Neural cell (in vitro differentiated cells): ENCODE results near the gene PADI2. TPM values are rescaled to one million over a fixed set of nuclear protein-coding genes. Genes with fewer than 3 reads are reported as not detected.

Source experiments
- H2AFZ ChIP-seq: fragments of 200-600, 300-800 bp; sonication (generic), shearing (Covaris generic); 2 replicates; pipeline ENCODE4 v1.6.0; 2014; ENCODE audit warnings: low read depth, mild to moderate bottlenecking, antibody characterized with exemption, low read length, moderate library complexity
- H3F3A ChIP-seq: fragments of 200-600 bp; shearing (Covaris generic); 2 replicates; pipeline ENCODE4 v1.6.1; 2016; ENCODE audit warnings: mild to moderate bottlenecking, moderate library complexity, mixed read lengths, antibody characterized with exemption, low read length; ENCODE audit not compliant: insufficient read depth, poor library complexity, severe bottlenecking
- H3K27ac ChIP-seq: fragments of 200-600, 300-800 bp; sonication (generic), shearing (Covaris generic); 2 replicates; pipeline ENCODE4 v1.5.1; 2014; ENCODE audit warnings: mild to moderate bottlenecking, low read length, moderate library complexity
- H3K27me3 ChIP-seq: fragments of 300-800, 200-600 bp; sonication (generic), shearing (Covaris generic); 2 replicates; pipeline ENCODE4 v1.6.0; 2014; ENCODE audit warnings: mild to moderate bottlenecking, low read depth, low read length, moderate library complexity; ENCODE audit not compliant: insufficient read depth
- H3K36me3 ChIP-seq: fragments of 300-800, 200-600 bp; sonication (generic), shearing (Covaris generic); 2 replicates; pipeline ENCODE4 v1.5.1; 2014; ENCODE audit warnings: mild to moderate bottlenecking, antibody characterized with exemption, low read length, moderate library complexity; ENCODE audit not compliant: insufficient read depth
- H3K4me2 ChIP-seq: fragments of 300-800, 200-600 bp; sonication (generic), shearing (Covaris generic); 2 replicates; pipeline ENCODE4 v1.6.0; 2014; ENCODE audit warnings: mild to moderate bottlenecking, low read length
- H3K4me3 ChIP-seq: fragments of 300-800, 200-600 bp; sonication (generic), shearing (Covaris generic); 2 replicates; pipeline ENCODE4 v1.5.1; 2014; ENCODE audit warnings: mild to moderate bottlenecking, low read length, moderate library complexity
- H3K79me2 ChIP-seq: fragments of 200-600 bp; shearing (Covaris generic); replicated peaks from 2 replicates; pipeline ENCODE4 v1.6.0; 2014; ENCODE audit warnings: mild to moderate bottlenecking, low read length, moderate library complexity; ENCODE audit not compliant: insufficient read depth
- H3K9ac ChIP-seq: fragments of 300-800, 200-600 bp; sonication (generic), shearing (Covaris generic); 2 replicates; pipeline ENCODE4 v1.6.1; 2016; ENCODE audit warnings: mild to moderate bottlenecking, low read length, mixed read lengths
- H3K9me2 ChIP-seq: fragments of 200-600 bp; shearing (Covaris generic); 2 replicates; pipeline ENCODE4 v1.6.1; 2016; ENCODE audit warnings: mild to moderate bottlenecking, low read length, mixed read lengths; ENCODE audit not compliant: insufficient read depth
- H3K9me3 ChIP-seq: fragments of 200-600, 300-800 bp; sonication (generic), shearing (Covaris generic); 2 replicates; pipeline ENCODE4 v1.6.1; 2016; ENCODE audit warnings: mild to moderate bottlenecking, mixed run types, low read length, moderate library complexity, mixed read lengths
- H4K20me1 ChIP-seq: fragments of 200-600 bp; shearing (Covaris generic); 2 replicates; pipeline ENCODE4 v1.6.1; 2016; ENCODE audit warnings: mild to moderate bottlenecking, mixed run types; ENCODE audit not compliant: insufficient read depth
- EP300 ChIP-seq: fragments of 450-650 bp; conservative IDR thresholded peaks from 2 replicates; pipeline ENCODE4 v1.6.1; 2014; ENCODE audit warnings: antibody characterized with exemption, mild to moderate bottlenecking, moderate library complexity; ENCODE audit not compliant: poor library complexity, severe bottlenecking
- EZH2 ChIP-seq: fragments of 200-600, 300-800 bp; shearing (Covaris generic), sonication (generic); IDR thresholded peaks from 2 replicates; pipeline ENCODE4 v1.6.1; 2014; ENCODE audit warnings: antibody characterized with exemption, low read length, borderline replicate concordance, mild to moderate bottlenecking; ENCODE audit not compliant: insufficient read depth, poor library complexity, severe bottlenecking
- MXI1 ChIP-seq: fragments of 450-650 bp; conservative IDR thresholded peaks from 2 replicates; pipeline ENCODE4 v1.6.1; 2014; ENCODE audit warnings: antibody characterized with exemption, mild to moderate bottlenecking; ENCODE audit not compliant: poor library complexity, severe bottlenecking
- POLR2AphosphoS5 ChIP-seq: IDR thresholded peaks from 2 replicates; pipeline ENCODE4 v1.6.1; 2012
- RAD21 ChIP-seq: fragments of 450-650 bp; conservative IDR thresholded peaks from 2 replicates; pipeline ENCODE4 v1.6.1; 2014; ENCODE audit warnings: antibody characterized with exemption, mild to moderate bottlenecking, moderate library complexity
- REST ChIP-seq: IDR thresholded peaks from 2 replicates; pipeline ENCODE4 v1.6.1; 2012; ENCODE audit warnings: borderline replicate concordance
- SMC3 ChIP-seq: fragments of 450-650 bp; conservative IDR thresholded peaks from 2 replicates; pipeline ENCODE4 v1.6.1; 2014; ENCODE audit warnings: antibody characterized with exemption, mild to moderate bottlenecking, moderate library complexity; ENCODE audit not compliant: poor library complexity
- TAF1 ChIP-seq: IDR thresholded peaks from 2 replicates; pipeline ENCODE4 v1.6.1; 2012; ENCODE audit warnings: low read depth
- polyA plus RNA-seq: library from polyadenylated mRNA; depleted of rRNA; stranded (reverse); fragments of >200 nt; gene quantifications from 2 replicates; pipeline ENCODE4 v1.2.3, GENCODE V29; 2014
- TF ChIP-seq, protein P1 (sequence below): fragments of 450-650 bp; IDR thresholded peaks from 2 replicates; pipeline ENCODE4 v1.5.1; 2014; ENCODE audit warnings: antibody characterized with exemption, mild to moderate bottlenecking, moderate library complexity; ENCODE audit not compliant: poor library complexity, severe bottlenecking

Gene PADI2
- polyA plus RNA-seq, 1 donor from 2014 or later = 1.6 TPM

GRCh38 chr1:17112076-17112475, 7.2 kb downstream of the PADI2 start:
- Histone ChIP-seq H3K9ac (no peak overlapping the region), H3K9me3 (no peaks in the 10 kb centered on the region), H3K36me3 (no peaks in the 10 kb centered on the region), H2AFZ (no peak overlapping the region), H3K4me3 (no peak overlapping the region), H3K27ac (no peak overlapping the region), H3K9me2 (no peaks in the 10 kb centered on the region), H4K20me1 (no peaks in the 10 kb centered on the region), H3K27me3 (peaks cover 7% of the 10 kb centered on the region), H3K79me2 (no peaks in the 10 kb centered on the region), H3K4me2 (no peak overlapping the region), H3F3A (no peaks in the 10 kb centered on the region)
- TF ChIP-seq, protein P1, sequence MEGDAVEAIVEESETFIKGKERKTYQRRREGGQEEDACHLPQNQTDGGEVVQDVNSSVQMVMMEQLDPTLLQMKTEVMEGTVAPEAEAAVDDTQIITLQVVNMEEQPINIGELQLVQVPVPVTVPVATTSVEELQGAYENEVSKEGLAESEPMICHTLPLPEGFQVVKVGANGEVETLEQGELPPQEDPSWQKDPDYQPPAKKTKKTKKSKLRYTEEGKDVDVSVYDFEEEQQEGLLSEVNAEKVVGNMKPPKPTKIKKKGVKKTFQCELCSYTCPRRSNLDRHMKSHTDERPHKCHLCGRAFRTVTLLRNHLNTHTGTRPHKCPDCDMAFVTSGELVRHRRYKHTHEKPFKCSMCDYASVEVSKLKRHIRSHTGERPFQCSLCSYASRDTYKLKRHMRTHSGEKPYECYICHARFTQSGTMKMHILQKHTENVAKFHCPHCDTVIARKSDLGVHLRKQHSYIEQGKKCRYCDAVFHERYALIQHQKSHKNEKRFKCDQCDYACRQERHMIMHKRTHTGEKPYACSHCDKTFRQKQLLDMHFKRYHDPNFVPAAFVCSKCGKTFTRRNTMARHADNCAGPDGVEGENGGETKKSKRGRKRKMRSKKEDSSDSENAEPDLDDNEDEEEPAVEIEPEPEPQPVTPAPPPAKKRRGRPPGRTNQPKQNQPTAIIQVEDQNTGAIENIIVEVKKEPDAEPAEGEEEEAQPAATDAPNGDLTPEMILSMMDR = no peak
- no peak for TF ChIP-seq MXI1
- no peak for TF ChIP-seq EP300
- TF ChIP-seq TAF1 = no peak
- no peak for TF ChIP-seq RAD21
- no peak for TF ChIP-seq POLR2AphosphoS5
- no peak for TF ChIP-seq REST
- TF ChIP-seq SMC3 = no peak
- TF ChIP-seq EZH2 = no peak

GRCh38 chr1:17110555-17110926, 8.7 kb downstream of the PADI2 start:
- H3K79me2 ChIP-seq = no peaks in the 10 kb centered on the region
- no peak overlapping the region for H3K27ac ChIP-seq
- H3K4me3 ChIP-seq = no peak overlapping the region
- H3K4me2 ChIP-seq = no peak overlapping the region
- no peaks in the 10 kb centered on the region for H3K9me3 ChIP-seq
- H4K20me1 ChIP-seq = no peaks in the 10 kb centered on the region
- no peaks in the 10 kb centered on the region for H3K9me2 ChIP-seq
- no peaks in the 10 kb centered on the region for H3K36me3 ChIP-seq
- no peak overlapping the region for H3K9ac ChIP-seq
- no peaks in the 10 kb centered on the region for H3F3A ChIP-seq
- TF ChIP-seq POLR2AphosphoS5 (no peak), SMC3 (no peak), MXI1 (no peak), TAF1 (no peak), EZH2 (no peak), REST (no peak), EP300 (no peak), RAD21 (no peak)
- TF ChIP-seq, protein P1 = no peak
- no peak overlapping the region for H2AFZ ChIP-seq
- H3K27me3 ChIP-seq = no peaks in the 10 kb centered on the region
